Measurements from ENCODE around the gene LPP. TPM values are rescaled to one million over a fixed set of nuclear protein-coding genes. Genes with fewer than 3 reads are reported as not detected.

LPP gene
- total RNA-seq, 4 donors from 2014 or later, result 109 to 170 (median 132) TPM

DNA sequence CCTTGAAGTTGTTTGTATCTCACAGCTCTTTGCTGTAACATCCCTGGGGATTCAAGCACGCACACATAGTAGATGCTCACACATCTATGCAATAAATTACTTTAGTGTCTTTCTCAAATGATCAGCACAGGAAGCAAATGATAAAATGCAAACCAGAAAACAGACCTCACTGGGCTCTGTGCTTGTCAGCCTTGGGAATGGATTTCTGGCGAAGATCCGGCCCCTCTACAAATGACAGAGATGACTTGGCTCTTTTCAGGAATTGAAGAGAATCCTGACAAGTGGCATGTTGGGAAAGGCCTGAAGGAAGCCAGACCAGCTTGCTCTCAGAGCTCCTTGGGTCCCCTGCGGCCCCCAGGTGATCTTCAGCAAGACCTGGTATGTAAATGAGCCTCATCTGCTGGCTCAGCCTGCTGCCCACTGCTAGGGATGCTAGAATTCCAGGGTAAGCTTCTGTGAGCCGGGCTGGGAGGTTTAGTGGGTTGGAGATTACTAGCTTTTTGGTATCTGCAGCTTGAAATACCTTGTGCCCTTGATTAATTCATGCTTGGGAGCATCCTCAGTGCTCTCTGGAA is 54.1 kb downstream of the LPP start:
- H3K4me3 ChIP-seq, result no peak overlapping the region
- peak overlapping the region in 3 of 4 donors; percentile 13 to 54 (median 31) for H3K27ac ChIP-seq
- peaks cover 0 to 22% (median 1%) of the 10 kb centered on the region in 4 donors for H3K4me1 ChIP-seq
- no peak for DNase-seq
- H3K9me3 ChIP-seq, result no peaks in the 10 kb centered on the region
- no peak for TF ChIP-seq POLR2A (IDR thresholded peaks at IDR 0.05)
- TF ChIP-seq, protein P1, sequence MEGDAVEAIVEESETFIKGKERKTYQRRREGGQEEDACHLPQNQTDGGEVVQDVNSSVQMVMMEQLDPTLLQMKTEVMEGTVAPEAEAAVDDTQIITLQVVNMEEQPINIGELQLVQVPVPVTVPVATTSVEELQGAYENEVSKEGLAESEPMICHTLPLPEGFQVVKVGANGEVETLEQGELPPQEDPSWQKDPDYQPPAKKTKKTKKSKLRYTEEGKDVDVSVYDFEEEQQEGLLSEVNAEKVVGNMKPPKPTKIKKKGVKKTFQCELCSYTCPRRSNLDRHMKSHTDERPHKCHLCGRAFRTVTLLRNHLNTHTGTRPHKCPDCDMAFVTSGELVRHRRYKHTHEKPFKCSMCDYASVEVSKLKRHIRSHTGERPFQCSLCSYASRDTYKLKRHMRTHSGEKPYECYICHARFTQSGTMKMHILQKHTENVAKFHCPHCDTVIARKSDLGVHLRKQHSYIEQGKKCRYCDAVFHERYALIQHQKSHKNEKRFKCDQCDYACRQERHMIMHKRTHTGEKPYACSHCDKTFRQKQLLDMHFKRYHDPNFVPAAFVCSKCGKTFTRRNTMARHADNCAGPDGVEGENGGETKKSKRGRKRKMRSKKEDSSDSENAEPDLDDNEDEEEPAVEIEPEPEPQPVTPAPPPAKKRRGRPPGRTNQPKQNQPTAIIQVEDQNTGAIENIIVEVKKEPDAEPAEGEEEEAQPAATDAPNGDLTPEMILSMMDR (IDR thresholded peaks at IDR 0.05), result no peak
- no peaks in the 10 kb centered on the region for H3K27me3 ChIP-seq
- H3K36me3 ChIP-seq, result peaks cover 0 to 4% (median 0%) of the 10 kb centered on the region in 3 donors

DNA sequence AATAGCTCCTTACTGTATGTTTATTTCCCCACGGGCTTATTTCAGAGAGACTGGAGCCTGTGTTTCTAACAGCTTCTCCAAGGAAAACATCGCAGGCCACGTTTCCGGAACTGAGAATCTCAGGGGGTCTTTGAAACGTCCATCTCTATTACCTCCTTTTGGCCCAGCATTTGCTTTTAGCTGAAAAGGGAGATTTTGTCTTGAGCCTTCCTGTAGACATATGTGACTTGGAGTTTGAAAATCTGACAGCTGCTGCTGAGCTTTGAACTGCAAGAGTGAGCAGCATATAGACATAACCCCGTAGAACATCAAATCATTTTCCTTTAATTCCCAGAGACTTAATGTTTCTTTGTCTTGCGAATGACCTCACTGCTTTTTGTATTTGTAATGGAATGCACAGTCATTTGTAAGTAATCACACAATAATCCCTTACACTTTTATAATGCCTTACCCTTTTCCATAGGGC is 54.6 kb downstream of the LPP start:
- H3K9me3 ChIP-seq, result no peaks in the 10 kb centered on the region
- peaks cover 0 to 22% (median 1%) of the 10 kb centered on the region in 4 donors for H3K4me1 ChIP-seq
- TF ChIP-seq, protein P1 (IDR thresholded peaks at IDR 0.05), result no peak
- peak overlapping the region in 3 of 4 donors; percentile 13 to 54 (median 31) for H3K27ac ChIP-seq
- no peak overlapping the region for H3K4me3 ChIP-seq
- no peak for DNase-seq
- no peaks in the 10 kb centered on the region for H3K27me3 ChIP-seq
- H3K36me3 ChIP-seq, result peaks cover 0 to 4% (median 0%) of the 10 kb centered on the region in 3 donors

DNA sequence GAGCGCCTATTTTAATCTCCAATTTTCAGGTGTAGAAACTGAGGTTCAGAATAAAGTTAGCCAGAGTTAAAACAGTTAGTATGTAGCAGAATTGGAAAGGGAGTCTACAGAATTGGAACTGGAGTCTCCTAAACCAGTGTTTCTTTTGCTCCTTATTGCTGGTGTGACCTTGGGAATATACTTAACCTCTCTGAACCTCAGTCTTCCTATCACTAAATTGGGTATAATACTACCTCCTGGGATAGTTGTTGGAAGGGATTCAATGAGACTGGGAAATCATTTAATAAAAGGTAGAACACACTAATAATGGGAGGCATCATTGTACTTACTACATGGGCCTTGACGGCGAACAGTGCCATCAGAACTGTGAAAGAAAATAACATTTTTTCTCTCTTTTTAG is 55.1 kb downstream of the LPP start:
- H3K9me3 ChIP-seq, result no peaks in the 10 kb centered on the region
- no peak for DNase-seq
- peaks cover 0 to 22% (median 1%) of the 10 kb centered on the region in 4 donors for H3K4me1 ChIP-seq
- TF ChIP-seq POLR2A (IDR thresholded peaks at IDR 0.05), result no peak
- TF ChIP-seq, protein P1 (IDR thresholded peaks at IDR 0.05), result no peak
- no peaks in the 10 kb centered on the region for H3K27me3 ChIP-seq
- H3K27ac ChIP-seq, result peak overlapping the region in 1 of 4 donors; percentile 54
- H3K36me3 ChIP-seq, result peaks cover 0 to 4% (median 0%) of the 10 kb centered on the region in 3 donors
- no peak overlapping the region for H3K4me3 ChIP-seq

DNA sequence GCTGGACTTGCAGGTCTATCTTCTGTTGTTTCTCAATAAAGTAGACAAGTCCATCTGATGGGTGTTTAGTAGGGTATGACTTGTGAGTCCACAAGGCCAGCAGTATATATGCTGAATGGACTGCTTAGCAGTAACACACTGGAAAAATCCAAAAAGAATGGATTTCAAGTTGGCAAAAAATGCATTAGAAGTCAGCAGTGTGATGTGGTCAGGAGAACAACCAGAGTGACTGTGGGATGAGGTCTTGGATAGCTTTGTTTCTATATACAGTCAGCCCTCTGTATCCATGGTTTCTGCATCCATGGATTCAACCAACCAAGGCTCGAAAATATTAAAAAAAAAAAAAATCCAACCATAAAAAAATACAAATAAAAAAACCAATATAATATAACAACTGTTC is 55.8 kb downstream of the LPP start:
- no peak for DNase-seq
- peaks cover 0 to 29% (median 3%) of the 10 kb centered on the region in 4 donors for H3K4me1 ChIP-seq
- TF ChIP-seq POLR2A (IDR thresholded peaks at IDR 0.05), result no peak
- H3K27me3 ChIP-seq, result no peaks in the 10 kb centered on the region
- no peaks in the 10 kb centered on the region for H3K9me3 ChIP-seq
- H3K36me3 ChIP-seq, result peaks cover 0 to 4% (median 0%) of the 10 kb centered on the region in 3 donors
- peak overlapping the region in 1 of 4 donors; percentile 54 for H3K27ac ChIP-seq
- no peak overlapping the region for H3K4me3 ChIP-seq

DNA sequence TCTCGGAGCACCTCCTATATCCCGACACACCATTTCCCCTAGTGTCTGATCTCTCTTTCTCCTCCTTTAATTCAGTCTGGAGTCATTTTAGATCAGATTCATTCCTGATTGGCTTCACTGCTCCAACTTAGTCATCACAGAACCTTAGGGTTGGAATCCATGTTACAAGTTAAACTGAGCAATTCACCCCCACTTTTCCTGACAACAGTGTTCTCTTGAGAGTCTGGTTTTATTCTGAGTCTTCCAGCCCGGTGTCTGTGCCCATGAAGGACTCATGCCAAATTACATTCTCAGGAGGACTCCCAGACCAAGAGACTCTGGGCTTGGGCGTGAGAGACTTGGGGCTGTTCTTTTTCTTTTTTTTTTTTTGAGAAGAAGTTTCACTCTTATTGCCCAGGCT is 57.5 kb downstream of the LPP start:
- H3K27me3 ChIP-seq, result no peaks in the 10 kb centered on the region
- H3K27ac ChIP-seq, result peak overlapping the region; percentile 28 to 87 (median 70)
- H3K9me3 ChIP-seq, result no peaks in the 10 kb centered on the region
- TF ChIP-seq POLR2A (IDR thresholded peaks at IDR 0.05), result no peak
- TF ChIP-seq, protein P1 (IDR thresholded peaks at IDR 0.05), result no peak
- no peak for DNase-seq
- no peak overlapping the region for H3K4me3 ChIP-seq
- H3K4me1 ChIP-seq, result peaks cover 0 to 44% (median 3%) of the 10 kb centered on the region in 4 donors
- H3K36me3 ChIP-seq, result peaks cover 0 to 4% (median 0%) of the 10 kb centered on the region in 3 donors

DNA sequence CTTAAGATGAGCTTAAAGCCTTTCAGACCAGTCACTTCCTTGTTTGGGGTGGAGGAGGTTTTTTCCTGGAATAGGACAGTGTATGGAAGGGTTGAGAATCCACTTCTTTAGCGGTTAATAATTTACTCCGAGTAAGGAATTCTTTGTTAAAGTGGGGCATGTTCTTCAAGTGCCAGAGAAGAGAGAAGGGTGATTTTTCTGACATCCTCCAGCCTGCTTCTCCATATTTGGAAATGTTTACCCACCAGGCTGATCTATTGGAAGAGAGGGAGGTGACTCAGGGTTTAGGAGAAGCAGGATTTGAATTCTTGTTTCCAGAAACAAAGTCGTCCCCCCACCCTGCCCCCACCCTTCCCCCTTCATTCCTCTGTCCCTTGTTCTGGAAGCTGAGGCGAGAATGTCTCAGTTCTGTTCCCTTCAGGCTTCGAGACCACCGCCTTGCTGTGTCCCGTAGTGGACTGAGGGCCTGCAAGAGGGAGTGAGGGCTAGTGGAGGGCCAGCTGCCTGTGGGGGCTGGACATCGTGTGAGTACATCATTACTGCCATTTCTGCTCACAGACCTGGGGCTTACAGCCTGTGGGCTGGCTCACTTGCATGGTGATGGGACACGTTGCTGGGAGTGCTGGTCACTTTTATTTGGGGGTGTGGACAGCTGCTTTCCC is 58.5 kb downstream of the LPP start:
- DNase-seq, result no peak
- H3K4me3 ChIP-seq, result peak overlapping the region in 2 of 4 donors; percentile 26 to 36
- no peaks in the 10 kb centered on the region for H3K9me3 ChIP-seq
- H3K27me3 ChIP-seq, result no peaks in the 10 kb centered on the region
- H3K4me1 ChIP-seq, result peaks cover 0 to 44% (median 3%) of the 10 kb centered on the region in 4 donors
- TF ChIP-seq POLR2A (IDR thresholded peaks at IDR 0.05), result no peak
- TF ChIP-seq, protein P1 (IDR thresholded peaks at IDR 0.05), result no peak
- peak overlapping the region; percentile 57 to 87 (median 70) for H3K27ac ChIP-seq
- H3K36me3 ChIP-seq, result peaks cover 0 to 4% (median 0%) of the 10 kb centered on the region in 3 donors

Measured in Peyer's patch (tissue), 4 donors.